GM19463 (cell line): ENCODE results near the gene CAPZB.
A peak's percentile ranks its signal among the peaks of the same experiment; 100 is the strongest.
"Not testable (repeated sequence)": the region's sequence is repeated elsewhere in the genome, so short reads cannot be mapped to it uniquely, and the experiment has no call there.

Experiments used
- ATAC-seq: cut with Tn5 transposase; IDR thresholded peaks from one replicate; pipeline ENCODE4 v1.9.1; 2021; ENCODE audit warnings: mild to moderate bottlenecking, moderate library complexity; ENCODE audit not compliant: unreplicated experiment

CAPZB gene

DNA sequence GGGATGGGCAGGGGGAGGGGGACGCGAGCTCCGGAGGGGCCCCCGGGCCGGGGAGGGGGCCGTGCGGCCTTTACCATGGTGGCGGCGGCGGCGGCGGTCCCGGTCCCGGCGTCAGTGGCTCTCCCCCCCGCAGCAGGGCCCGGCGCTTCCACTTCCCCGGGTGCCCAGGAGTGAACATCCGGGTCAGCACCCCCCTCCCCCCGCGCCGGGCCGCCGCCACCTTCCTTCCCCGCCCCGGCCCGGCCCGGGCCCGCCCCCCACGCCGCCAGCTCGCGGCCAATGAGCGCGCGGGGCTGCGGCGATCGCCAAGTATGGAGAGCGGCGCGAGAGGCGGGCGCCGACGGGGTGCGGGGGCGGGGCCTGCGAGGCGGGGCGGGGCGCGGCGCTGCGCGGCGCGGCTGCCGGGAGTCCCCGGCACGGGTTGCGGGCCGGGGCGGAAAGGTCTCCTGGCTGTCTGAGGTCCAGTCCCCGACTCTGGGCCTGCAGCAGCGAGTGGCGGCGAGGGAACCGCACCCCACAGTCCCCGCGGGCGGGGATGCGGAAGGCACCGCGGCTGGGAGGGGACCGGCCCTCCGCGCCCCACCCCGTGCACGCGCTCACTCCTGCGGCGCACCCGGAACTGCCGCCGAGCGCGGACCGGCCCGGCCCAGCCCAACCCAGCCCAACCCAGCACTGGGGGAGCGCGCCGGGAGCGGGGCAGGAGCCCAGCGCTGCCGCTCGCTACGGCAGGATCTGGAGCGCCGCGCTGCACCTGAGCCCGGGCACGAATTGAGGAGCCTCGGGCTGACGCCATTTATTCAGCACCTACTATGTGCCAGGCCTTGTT, at the start of gene CAPZB:
CAPZB (minus strand) TSS at position 178 of the 826 bp plus-strand sequence; CDS start at position 77, 101 bp downstream.
- ATAC-seq = peak; percentile 85

GRCh38 chr1:19534281-19534680, 48.9 kb upstream of the CAPZB start:
- ATAC-seq = no peak

GRCh38 chr1:19533626-19534025, 48.3 kb upstream of the CAPZB start:
- no peak for ATAC-seq

DNA sequence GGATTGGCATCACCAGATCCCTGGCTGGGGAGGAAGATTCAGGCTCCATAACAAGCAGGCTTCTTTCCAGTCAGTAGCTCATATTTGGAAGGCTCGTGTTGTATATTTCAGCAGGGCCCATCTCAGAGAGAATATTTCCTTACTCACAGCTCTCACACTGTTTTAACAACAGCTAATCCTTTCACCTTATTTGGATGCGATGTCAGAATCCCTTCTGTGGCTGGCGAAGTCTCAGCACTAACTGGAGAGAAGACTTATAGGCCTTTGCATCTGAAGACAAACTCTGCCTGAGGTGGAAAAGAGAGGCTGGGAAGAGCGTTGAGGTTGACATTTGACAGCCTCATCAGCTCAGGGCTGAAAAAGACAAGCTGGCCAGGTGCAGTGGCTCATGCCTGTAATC, 47.2 kb upstream of the CAPZB start:
- no peak for ATAC-seq

DNA sequence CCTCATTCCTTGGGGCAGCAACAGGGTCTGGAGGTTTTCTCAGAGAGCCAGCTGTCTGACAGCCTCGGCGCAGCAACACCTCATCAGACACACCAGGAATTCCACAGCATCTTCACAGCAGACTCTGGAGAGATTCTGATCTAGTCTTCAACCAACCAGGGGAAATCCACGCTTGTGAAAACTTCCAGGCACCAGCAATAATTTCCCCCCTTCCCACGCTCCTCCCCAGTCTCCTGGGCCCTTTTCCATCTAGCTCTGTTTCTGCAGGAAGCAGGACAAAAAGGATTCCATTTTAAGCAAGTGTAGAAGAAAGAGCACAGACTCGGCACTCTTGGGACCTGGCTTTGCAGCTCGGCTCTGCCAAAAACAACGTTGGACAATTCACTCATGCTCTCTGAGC, 44.3 kb upstream of the CAPZB start:
- ATAC-seq = no peak

DNA sequence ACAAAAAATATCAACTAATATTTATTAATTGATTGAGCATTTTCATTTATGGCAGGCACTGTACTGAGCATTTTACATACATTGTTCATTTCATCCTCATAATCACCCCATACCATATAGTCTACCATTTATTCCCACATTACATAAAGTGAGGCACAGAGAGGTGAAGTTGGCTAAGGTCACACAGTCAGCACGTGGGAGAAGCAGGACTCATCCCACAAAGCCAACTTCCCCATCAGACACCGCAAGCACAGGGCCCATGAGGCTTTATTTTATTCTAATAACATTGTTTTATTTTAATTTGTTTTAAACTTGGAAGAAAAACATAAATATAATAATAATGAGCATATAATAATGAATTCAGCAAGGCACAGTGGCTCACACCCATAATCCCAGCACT, 43.1 kb upstream of the CAPZB start:
- no peak for ATAC-seq

DNA sequence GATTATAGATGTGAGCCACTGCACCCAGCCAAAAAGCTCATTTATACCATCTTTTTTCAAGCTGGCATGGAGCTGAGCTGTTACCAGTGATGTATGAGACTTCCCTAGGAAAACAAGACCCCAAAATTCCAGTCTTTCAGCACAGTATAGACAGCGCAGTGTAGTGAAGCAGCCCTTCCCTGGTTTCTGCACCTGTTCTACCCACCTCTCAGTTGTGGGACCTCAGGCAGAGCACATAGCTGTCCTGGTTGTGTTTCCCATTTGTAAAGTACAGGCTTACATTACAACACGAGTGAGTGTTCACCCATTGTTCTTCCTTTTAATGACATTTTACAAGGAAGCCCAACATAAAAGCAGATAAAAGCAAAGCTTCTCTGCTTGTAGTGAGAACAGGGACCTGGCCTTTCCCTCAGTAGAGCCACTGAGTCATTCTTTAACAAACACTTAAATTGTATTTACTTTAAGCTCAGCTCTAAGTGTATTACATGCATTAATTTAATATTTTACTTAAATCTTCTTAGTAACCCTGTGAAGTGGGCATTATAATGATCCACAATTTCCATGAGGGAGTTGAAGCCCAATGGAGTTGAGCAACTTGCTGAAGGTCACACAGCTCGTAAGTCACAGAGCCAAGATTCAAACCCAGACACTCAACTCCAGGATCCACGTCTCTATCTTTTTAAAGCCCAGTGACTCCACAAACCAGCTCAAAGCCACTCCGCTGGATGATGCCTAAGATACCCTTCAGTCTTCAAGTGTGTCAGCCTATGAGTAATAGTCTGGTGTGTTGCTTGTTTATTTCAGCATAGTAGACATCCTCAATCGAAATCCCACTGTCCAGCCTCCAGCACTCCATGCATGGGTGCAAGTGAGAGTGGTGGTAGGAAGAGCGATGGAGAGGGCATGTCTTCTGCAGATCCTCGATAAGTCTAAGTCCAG, 40.5 kb upstream of the CAPZB start:
- ATAC-seq = no peak

GRCh38 chr1:19524791-19525190, 39.5 kb upstream of the CAPZB start:
- ATAC-seq = no peak

DNA sequence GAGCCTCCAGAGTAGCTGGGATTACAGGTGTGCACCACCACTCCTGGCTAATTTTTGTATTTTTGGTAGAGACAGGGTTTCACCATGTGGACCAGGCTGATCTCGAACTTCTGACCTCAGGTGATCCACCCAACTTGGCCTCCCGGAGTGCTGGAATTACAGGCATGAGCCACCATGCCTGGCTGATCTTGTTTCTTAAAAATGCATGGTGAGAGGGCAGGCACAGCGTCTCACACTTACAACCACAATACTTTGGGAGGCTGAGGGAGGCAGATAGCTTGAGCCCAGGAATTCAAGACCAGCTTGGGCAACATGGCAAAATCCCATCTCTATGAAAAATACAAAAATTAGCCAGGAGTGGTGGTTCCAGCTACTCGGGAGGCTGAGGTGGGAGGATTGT, 37.2 kb upstream of the CAPZB start:
- ATAC-seq = not testable (repeated sequence)

DNA sequence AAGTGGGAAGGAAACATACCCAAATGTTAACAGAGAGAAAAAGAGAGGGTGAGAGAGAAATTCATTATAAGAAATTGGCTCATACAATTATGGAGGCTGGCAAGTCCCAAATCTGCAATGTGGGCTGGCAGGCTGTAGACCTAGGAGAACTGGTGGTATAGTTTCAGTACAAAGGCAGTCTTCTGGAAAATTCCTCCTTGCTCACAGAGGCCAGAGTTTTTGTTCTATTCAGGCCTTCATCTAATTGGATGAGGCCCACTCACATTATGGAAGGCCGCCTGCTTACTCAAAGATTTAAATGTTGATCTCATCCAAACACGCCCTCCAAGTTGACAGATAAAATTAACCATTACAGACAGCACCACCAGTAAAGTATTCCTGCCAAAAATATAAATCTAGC, 36.1 kb upstream of the CAPZB start:
- ATAC-seq = no peak

GRCh38 chr1:19517017-19517416, 31.7 kb upstream of the CAPZB start:
- ATAC-seq = no peak

GRCh38 chr1:19515201-19515600, 29.9 kb upstream of the CAPZB start:
- ATAC-seq = no peak

- no peak for ATAC-seq
Measured at GRCh38 chr1:19514391-19514831, 29.1 kb upstream of the CAPZB start.

GRCh38 chr1:19512545-19512944, 27.2 kb upstream of the CAPZB start:
- no peak for ATAC-seq

DNA sequence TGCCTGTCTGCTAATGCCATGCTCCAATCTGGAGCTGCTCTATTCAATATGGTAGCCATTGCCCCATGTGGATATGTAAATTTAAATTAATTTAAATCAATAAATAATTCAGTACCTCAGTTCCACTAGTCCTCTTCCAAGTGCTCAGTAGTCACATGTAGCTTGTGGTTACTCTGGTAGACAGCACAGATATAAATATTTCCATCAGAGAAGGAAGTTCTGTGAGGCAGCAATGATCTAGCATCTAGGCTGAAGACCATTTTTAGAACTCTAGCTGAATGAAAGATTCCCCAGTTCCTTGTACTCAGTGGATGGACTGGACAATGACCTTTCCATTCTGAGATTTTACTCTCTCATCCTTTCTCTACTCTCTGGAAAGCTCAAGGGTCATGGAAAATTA, 25.8 kb upstream of the CAPZB start:
- ATAC-seq = no peak

DNA sequence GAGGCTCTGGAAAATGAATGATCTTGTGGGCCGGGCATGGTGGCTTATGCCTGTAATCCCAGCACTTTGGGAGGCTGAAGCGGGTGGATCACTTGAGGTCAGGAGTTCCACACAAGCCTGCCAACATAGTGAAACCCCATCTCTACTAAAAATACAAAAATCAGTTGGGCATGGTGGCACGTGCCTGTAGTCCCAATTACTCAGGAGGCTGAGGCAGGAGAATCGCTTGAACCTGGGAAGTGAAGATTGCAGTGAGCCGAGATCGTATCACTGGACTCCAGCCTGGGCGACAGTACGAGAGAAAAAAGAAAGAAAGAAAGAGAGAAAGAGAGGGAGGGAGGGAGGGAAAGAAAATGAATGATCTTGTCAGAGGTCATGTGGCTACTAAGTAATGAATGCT, 24.3 kb upstream of the CAPZB start:
- ATAC-seq = not testable (repeated sequence)

- no peak for ATAC-seq
Measured at GRCh38 chr1:19507516-19507915, 22.2 kb upstream of the CAPZB start.

DNA sequence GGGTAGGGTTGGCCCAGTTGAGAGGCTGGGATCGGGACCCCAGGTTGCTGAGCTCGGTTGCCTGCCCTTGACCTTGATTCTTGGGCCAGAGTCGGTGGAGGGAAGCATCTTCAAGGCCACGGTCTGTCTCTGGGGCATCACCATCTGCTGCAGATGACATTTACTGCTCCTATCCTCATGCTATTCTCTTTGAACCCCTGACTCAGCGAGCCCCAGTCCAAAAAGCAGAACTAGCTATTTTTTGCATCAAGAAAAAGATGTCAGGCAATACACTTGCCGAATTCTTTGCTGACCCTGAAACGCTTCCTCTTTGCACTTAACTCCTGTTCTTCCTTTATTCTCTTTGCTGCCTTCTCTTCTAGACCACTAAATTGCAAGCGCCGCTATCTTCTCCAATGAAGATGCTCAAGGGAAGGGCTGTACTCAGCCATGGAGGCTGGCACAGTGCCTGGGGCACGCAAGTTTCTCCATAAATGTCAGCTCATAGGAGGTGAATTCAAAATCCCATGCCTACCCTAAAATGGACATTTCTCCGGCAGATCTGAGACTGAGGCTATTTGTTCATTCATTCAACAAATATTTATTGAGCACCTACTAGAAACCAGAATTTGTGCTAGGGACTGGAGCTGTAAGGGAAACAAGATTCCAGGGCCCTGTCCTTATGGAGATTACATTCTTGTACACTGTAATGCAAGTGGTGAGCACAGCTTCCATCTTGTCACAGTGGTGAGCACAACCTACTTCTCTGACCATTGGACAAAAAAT, 20.5 kb upstream of the CAPZB start:
- ATAC-seq = no peak

GRCh38 chr1:19504796-19505692, 19.7 kb upstream of the CAPZB start:
- ATAC-seq = no peak

GRCh38 chr1:19502284-19502683, 16.9 kb upstream of the CAPZB start:
- ATAC-seq = not testable (repeated sequence)
